Measurements from ENCODE around the gene SCLY.

The SCLY gene

DNA sequence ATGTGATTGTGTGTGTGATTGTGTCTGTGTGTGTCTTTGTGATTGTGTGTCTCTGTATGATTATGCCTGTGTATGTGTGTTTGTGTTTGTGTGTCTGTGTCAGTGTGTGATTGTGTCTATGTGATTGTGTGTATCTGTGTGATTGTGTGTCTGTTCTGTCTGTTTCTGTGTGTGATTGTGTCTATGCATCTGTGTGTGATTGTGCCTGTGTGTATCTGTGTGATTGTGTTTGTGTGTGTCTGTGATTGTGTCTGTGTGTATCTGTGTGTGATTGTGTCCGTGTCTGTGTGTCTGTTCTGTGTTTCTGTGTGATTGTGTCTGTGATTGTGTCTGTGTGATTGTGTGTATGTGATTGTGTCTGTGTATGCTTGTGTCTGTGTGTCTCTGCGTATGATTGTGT is 65.5 kb downstream of the SCLY start:
- H3K27ac Mint-ChIP-seq = no peak overlapping the region
- no peaks in the 10 kb centered on the region for H3K36me3 Mint-ChIP-seq (ENCODE audit: low read depth)
- H3K4me1 Mint-ChIP-seq = peaks cover 4% of the 10 kb centered on the region
- H3K27me3 Mint-ChIP-seq (ENCODE audit: low read depth, poor library complexity) = peaks cover 3% of the 10 kb centered on the region
- H3K9me3 Mint-ChIP-seq = no peaks in the 10 kb centered on the region
- DNase-seq = no peak
- no peak overlapping the region for H3K4me3 Mint-ChIP-seq
- TF ChIP-seq, protein P1, sequence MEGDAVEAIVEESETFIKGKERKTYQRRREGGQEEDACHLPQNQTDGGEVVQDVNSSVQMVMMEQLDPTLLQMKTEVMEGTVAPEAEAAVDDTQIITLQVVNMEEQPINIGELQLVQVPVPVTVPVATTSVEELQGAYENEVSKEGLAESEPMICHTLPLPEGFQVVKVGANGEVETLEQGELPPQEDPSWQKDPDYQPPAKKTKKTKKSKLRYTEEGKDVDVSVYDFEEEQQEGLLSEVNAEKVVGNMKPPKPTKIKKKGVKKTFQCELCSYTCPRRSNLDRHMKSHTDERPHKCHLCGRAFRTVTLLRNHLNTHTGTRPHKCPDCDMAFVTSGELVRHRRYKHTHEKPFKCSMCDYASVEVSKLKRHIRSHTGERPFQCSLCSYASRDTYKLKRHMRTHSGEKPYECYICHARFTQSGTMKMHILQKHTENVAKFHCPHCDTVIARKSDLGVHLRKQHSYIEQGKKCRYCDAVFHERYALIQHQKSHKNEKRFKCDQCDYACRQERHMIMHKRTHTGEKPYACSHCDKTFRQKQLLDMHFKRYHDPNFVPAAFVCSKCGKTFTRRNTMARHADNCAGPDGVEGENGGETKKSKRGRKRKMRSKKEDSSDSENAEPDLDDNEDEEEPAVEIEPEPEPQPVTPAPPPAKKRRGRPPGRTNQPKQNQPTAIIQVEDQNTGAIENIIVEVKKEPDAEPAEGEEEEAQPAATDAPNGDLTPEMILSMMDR (IDR thresholded peaks at IDR 0.05) = no peak

DNA sequence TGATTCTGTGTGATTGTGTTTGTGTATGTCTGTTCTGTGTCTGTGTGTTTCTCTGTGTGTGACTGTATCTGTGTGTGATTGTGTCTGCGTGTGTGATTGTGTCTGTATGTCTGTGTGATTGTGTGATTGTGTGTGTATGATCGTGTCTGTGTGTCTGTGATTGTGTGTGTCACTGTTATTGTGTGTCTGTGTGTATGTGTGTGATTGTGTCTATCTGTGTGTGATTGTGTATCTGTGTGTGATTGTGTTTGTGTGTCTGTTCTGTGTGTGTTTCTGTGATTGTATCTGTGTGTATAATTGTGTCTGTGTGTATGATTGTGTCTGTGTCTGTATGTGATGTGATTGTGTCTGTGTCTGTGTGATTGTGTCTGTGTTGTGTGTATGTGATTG is 66.0 kb downstream of the SCLY start:
- TF ChIP-seq, protein P1 (IDR thresholded peaks at IDR 0.05) = no peak
- no peak for DNase-seq
- Mint-ChIP-seq H3K4me1 (peaks cover 4% of the 10 kb centered on the region), H3K36me3 (ENCODE audit: low read depth) (no peaks in the 10 kb centered on the region), H3K27ac (no peak overlapping the region), H3K9me3 (no peaks in the 10 kb centered on the region), H3K27me3 (ENCODE audit: low read depth, poor library complexity) (peaks cover 3% of the 10 kb centered on the region), H3K4me3 (no peak overlapping the region)

DNA sequence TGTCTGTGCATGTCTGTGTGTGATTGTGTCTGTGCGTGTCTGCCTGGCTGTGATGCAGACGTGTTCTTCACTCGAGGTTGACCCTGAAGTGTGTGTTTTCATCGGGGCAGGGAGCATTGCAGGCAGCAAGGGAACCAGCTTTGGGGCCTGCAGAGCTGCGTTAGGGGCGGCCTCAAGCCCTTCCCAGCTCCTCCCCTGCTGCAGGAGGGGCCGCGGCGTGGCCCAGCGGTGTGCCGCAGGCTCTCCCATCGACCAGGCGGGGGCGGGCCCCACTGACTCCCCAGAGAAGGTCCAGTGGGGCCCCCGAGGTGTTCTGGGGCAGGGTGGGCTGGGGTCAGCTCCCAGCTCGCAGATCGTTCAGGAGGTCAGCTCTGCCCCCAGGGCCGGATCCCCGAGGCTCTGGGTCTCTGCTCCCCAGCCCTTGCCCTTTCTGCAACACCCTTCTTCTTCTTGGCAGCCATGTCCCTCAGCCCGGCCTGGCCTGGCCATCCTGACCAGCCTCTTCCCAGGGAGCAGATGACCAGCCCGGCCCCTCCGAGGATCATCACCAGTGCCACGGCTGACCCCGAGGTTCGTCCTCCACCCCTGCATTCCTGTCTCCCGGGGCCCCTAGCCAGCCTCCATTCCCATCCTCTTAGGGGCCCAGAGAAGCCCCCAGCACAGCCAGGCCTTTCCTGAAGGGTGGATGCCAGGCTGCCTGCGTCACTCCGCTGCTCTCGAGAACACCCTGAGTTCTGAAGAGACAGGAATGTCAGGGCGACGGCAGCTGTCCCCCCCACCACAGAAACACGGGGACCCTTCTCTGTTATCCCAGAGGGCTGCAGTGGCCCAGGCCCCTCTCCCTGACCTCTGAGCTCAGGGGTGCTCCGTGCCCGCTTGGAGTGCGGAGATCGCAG is 66.6 kb downstream of the SCLY start:
- TF ChIP-seq, protein P1 (IDR thresholded peaks at IDR 0.05) = no peak
- H3K27me3 Mint-ChIP-seq (ENCODE audit: low read depth, poor library complexity) = peaks cover 3% of the 10 kb centered on the region
- peaks cover 4% of the 10 kb centered on the region for H3K4me1 Mint-ChIP-seq
- H3K9me3 Mint-ChIP-seq = no peaks in the 10 kb centered on the region
- no peaks in the 10 kb centered on the region for H3K36me3 Mint-ChIP-seq (ENCODE audit: low read depth)
- no peak overlapping the region for H3K4me3 Mint-ChIP-seq
- DNase-seq = peak; percentile 41
- H3K27ac Mint-ChIP-seq = no peak overlapping the region

DNA sequence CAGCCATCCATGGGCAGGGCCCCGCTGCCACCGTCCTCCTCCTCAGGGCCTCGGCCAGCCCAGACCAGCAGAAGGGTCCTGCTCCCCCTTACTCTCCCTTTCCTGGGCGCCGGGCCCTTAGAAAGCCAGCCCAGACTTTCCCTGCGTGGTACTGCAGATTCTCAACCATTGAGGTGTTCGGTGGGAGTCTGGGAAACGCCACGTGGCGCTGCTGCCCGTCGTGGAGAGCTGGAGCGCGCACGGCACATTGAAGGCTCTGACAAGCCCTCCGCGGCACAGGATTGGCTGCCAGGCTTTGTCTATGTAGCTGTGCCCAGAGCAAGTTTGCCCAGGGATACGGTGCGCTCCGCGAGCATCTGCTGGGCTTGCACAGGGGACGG is 67.2 kb downstream of the SCLY start:
- H3K36me3 Mint-ChIP-seq (ENCODE audit: low read depth) = no peaks in the 10 kb centered on the region
- no peak for DNase-seq
- no peak overlapping the region for H3K27ac Mint-ChIP-seq
- TF ChIP-seq, protein P1 (IDR thresholded peaks at IDR 0.05) = no peak
- H3K4me3 Mint-ChIP-seq = no peak overlapping the region
- no peaks in the 10 kb centered on the region for H3K9me3 Mint-ChIP-seq
- peaks cover 3% of the 10 kb centered on the region for H3K27me3 Mint-ChIP-seq (ENCODE audit: low read depth, poor library complexity)
- peaks cover 5% of the 10 kb centered on the region for H3K4me1 Mint-ChIP-seq

DNA sequence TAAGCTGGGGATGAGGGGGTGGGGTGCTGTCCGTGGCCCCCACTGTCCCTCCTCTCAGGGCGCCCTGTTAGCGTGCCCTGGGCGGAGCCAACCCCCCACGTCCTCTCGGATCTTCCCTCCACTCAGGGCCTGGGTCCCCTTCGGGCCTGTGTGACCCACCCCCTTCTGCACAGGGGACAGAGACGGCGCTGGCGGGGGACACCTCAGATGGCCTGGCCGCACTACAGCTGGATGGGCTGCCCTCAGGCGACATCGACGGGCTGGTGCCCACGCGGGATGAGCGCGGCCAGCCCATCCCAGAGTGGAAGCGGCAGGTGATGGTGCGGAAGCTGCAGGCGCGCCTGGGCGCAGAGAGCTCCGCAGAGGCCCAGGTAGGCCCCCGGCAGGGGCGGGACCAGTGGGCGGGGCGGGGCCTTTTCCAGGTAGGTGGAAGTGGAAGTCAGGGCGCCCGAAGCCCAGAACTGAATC is 67.8 kb downstream of the SCLY start:
- Mint-ChIP-seq H3K4me1 (peaks cover 10% of the 10 kb centered on the region), H3K36me3 (ENCODE audit: low read depth) (no peaks in the 10 kb centered on the region), H3K9me3 (no peaks in the 10 kb centered on the region), H3K4me3 (no peak overlapping the region), H3K27me3 (ENCODE audit: low read depth, poor library complexity) (peaks cover 3% of the 10 kb centered on the region), H3K27ac (no peak overlapping the region)
- DNase-seq = no peak
- TF ChIP-seq, protein P1 (IDR thresholded peaks at IDR 0.05) = no peak

Data from nephron progenitor cell (in vitro differentiated cells).